Mucosa of descending colon (tissue), 3 donors: ENCODE results near the gene SLC22A1. TPM values are rescaled to one million over a fixed set of nuclear protein-coding genes. Genes with fewer than 3 reads are reported as not detected.

Source experiments
- ATAC-seq: fragments of 200-7000 bp; cut with Tn5 transposase; one replicate; pipeline ENCODE4 v1.9.1; 2020; ENCODE audit warnings: mild to moderate bottlenecking, moderate library complexity
- DNase-seq, 3 donors: peaks; one replicate each; pipeline ENCODE4 v3.0.0-alpha.2; 2020
- H3K36me3 ChIP-seq: fragments of 200-600 bp; one replicate; pipeline ENCODE4 v1.8.0; 2021; ENCODE audit warnings: low read depth, mild to moderate bottlenecking
- H3K4me1 ChIP-seq: fragments of 200-600 bp; one replicate; pipeline ENCODE4 v1.8.0; 2021; ENCODE audit warnings: low read depth, mild to moderate bottlenecking
- H3K4me3 ChIP-seq: fragments of 200-600 bp; one replicate; pipeline ENCODE4 v1.8.0; 2021; ENCODE audit warnings: mild to moderate bottlenecking
- H3K9me3 ChIP-seq: fragments of 200-600 bp; one replicate; pipeline ENCODE4 v1.8.0; 2021; ENCODE audit warnings: mild to moderate bottlenecking
- intact Hi-C, 2 donors: fragments of 100-400 bp; cut with DNase I in 1 of 2; cut with micrococcal nuclease in 1 of 2; formaldehyde crosslinking; loops; one replicate each; pipeline versions ENCODE4 v1.11.0 to v1.11.1; 2022; cut with DNase I, micrococcal nuclease
- total RNA-seq, 3 donors: library from RNA; stranded (reverse); fragmentation: NEBNext Ultra II Directional in 2 of 3; extraction: Animal tissue kit (Norgen Biotek cat#: 25700) in 2 of 3; gene quantifications; one replicate each; pipeline versions ENCODE4 v1.2.1 to v1.2.4, GENCODE V29; 2021 to 2023
- TF ChIP-seq, protein P1 (sequence below): fragments of 200-600 bp; IDR thresholded peaks from one replicate; pipeline ENCODE4 v1.8.0; 2022; ENCODE audit warnings: antibody characterized with exemption, mild to moderate bottlenecking
- donor health status: DM: no; HTN: no; CAD: no; lungs with moderate emphysema.
- donor health status: DM: no; HTN: no; CAD: no.
- donor health status: DM: no; HTN: yes; CAD: no.

The SLC22A1 gene
- total RNA-seq, 3 donors from 2014 or later: 1.9 to 2.4 (median 2.4) TPM

DNA sequence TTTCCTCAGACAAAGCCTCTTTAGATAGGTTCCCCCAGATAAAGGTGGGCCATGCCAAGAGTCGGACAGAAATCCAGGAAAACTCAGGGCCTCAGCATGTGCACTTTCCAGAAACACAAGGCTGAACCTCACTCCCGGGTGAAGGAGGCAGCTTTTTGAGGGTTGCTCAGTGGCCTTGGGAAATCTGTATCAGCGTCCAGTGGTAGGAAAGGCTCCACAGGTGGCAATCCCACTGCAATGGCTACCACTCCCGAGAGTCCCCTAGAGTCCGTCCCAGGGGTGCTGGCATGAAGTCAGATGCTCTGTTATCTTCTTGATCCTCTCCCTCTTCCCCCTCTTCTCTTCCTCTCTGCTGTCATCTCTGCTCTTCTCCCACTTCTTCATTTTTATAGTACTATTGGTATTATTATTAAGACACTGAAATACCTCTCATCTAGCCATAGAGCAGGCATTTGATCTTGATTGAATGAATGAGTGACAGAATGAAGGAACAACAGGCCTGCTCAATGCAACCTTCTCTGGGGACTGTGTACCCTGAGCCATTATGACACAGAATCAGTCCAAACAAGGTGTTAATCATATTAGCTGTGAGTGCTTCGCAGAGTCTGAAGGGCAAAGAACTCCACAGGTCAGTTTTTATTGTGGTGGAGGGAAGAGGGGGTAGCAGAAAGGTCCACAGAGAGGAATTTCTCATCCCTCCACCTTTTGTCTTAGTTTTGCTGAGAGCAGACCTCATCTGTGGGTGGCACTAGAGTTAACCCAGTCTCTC lies 13.3 kb downstream of the SLC22A1 start:
- no peak for DNase-seq
- intact Hi-C loops: loop anchor here in 1 of 2 donors (5.0 kb wide), 1 partner anchor 322 kb away; no protein-coding TSS in a partner anchor
- TF ChIP-seq, protein P1, sequence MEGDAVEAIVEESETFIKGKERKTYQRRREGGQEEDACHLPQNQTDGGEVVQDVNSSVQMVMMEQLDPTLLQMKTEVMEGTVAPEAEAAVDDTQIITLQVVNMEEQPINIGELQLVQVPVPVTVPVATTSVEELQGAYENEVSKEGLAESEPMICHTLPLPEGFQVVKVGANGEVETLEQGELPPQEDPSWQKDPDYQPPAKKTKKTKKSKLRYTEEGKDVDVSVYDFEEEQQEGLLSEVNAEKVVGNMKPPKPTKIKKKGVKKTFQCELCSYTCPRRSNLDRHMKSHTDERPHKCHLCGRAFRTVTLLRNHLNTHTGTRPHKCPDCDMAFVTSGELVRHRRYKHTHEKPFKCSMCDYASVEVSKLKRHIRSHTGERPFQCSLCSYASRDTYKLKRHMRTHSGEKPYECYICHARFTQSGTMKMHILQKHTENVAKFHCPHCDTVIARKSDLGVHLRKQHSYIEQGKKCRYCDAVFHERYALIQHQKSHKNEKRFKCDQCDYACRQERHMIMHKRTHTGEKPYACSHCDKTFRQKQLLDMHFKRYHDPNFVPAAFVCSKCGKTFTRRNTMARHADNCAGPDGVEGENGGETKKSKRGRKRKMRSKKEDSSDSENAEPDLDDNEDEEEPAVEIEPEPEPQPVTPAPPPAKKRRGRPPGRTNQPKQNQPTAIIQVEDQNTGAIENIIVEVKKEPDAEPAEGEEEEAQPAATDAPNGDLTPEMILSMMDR: no peak
- no peaks in the 10 kb centered on the region for H3K36me3 ChIP-seq
- H3K4me1 ChIP-seq: peaks cover 3% of the 10 kb centered on the region
- H3K9me3 ChIP-seq: no peaks in the 10 kb centered on the region
- no peak overlapping the region for H3K4me3 ChIP-seq
- no peak for ATAC-seq

DNA sequence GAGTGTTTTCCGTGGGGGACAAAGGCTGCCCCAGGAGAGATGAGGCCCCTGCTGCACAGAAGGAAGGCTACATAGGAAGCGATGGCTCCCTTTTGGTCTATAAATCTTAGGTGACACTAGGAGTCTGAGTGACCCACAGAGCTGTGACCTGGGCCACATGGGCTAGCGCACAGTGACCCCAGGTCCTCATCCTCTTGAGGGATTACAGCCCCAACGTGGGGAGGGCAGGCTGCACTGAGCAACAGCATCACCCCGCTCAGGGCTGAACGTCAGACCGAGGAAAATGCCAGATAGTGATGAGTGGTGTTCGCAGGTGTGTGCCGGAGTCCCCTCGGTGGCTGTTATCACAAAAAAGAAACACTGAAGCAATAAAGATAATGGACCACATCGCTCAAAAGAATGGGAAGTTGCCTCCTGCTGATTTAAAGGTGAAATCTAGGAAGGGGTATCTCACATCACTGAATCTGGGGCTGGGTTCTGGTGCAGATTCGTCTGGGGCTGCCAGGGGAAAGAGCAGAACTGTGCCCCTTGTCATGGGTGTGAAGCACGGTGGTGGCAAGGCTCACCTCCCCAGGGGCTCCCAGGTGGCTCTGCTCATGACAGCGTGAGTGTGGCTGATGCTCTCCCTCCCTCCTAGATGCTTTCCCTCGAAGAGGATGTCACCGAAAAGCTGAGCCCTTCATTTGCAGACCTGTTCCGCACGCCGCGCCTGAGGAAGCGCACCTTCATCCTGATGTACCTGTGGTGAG lies 14.5 kb downstream of the SLC22A1 start:
- TF ChIP-seq, protein P1: no peak
- Histone ChIP-seq H3K9me3 (no peaks in the 10 kb centered on the region), H3K36me3 (no peaks in the 10 kb centered on the region), H3K4me1 (peaks cover 3% of the 10 kb centered on the region), H3K4me3 (no peak overlapping the region)
- ATAC-seq (no peak), DNase-seq (no peak)
- intact Hi-C loops: loop anchor here in 1 of 2 donors (5.0 kb wide), 1 partner anchor 321 kb away; no protein-coding TSS in a partner anchor

- Histone ChIP-seq H3K4me1 (peaks cover 3% of the 10 kb centered on the region), H3K9me3 (no peaks in the 10 kb centered on the region), H3K36me3 (no peaks in the 10 kb centered on the region), H3K4me3 (no peak overlapping the region)
- DNase-seq (no peak), ATAC-seq (no peak)
- TF ChIP-seq, protein P1: no peak
- intact Hi-C loops: loop anchor here in 1 of 2 donors (5.0 kb wide), 1 partner anchor 320 kb away; no protein-coding TSS in a partner anchor
These were observed 15.7 kb downstream of the SLC22A1 start for GRCh38 chr6:160137130-160137988.

DNA sequence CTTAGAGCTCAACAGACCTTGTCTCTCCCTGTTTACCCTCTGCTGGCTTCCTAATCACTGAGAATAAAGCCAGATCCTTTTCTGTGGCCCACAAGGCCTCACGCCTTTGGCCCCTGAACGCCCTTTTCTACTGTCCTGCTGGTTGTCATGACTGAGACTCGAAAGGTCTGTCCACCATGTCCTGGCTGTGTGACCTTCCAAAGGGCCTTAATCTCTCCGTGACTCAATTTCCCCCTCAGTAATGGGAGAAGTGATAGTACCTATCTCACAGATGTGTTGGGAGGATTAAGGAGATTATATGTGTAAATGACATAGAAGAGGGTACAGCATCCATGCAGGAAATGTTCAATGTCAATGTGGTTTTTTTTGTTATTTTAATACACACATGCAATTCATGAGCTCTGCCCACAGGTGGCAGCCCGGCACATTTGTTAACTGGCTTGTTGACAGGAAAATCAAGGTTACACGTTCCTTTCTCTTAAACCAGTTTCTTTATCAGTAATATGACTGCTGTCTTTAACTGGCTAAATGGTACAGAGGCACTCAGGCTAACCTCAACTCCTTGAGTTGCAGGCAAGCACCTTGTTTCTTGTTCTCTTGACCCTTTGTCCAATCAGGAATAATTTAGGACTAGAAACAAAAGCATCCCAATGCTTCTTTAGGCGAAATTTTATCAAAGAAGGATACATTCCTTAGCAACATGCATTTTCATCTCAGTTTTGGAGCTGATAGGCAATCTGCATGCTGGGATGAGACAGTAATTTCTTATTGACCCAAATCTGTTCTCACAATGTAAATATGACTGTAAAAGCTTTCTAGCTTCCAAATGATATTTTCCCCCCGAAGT lies 16.6 kb downstream of the SLC22A1 start:
- H3K9me3 ChIP-seq: no peaks in the 10 kb centered on the region
- DNase-seq: peak; percentile 50 to 76 (median 74)
- no peak overlapping the region for H3K4me3 ChIP-seq
- intact Hi-C loops: loop anchor here in 1 of 2 donors (5.0 kb wide), 1 partner anchor 319 kb away; no protein-coding TSS in a partner anchor
- ATAC-seq: peak; percentile 77
- H3K4me1 ChIP-seq: peaks cover 3% of the 10 kb centered on the region
- no peaks in the 10 kb centered on the region for H3K36me3 ChIP-seq
- TF ChIP-seq, protein P1: peak; percentile 51
